ENCODE measurements around the gene GPRC5B.

GPRC5B gene

DNA sequence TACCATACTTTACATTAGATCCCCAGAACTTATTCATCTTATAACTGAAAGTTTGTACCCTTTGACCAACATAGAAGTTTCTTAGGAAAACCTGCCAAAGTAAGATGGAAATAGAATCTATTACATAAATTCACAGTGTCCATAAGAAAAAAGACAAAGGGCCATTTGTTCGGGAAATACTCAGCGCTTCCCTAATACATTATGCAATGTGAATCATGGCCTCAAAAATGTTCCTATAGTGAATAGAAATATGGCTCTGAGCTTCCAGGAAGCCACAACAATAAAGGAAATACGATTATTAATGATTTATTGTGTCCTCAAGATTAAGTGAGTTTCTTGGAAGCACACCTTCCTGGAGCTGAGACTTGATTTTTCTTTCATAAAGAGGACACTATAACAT, 51.5 kb downstream of the GPRC5B start:
- no peak for TF ChIP-seq CTCF (IDR thresholded peaks at IDR 0.05)

DNA sequence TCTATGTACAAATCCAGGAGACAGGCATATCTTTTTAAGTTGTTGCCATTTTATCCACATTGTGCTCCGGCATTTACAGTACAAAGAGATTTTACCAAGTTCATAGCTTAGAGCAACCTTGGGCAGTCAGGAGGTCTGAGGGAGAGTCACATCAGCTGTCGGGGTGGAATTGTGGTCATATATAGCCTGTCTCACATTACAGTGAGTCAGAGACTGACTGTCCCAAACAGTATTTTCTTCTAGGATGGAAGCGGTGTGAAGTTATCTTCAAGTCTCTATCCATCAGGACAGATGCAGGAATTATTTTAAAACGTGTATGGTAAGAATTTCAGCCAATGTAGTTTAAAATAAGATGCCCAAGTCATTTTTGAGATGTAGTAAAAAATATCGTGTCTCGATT, 53.0 kb downstream of the GPRC5B start:
- TF ChIP-seq CTCF (IDR thresholded peaks at IDR 0.05) = no peak

DNA sequence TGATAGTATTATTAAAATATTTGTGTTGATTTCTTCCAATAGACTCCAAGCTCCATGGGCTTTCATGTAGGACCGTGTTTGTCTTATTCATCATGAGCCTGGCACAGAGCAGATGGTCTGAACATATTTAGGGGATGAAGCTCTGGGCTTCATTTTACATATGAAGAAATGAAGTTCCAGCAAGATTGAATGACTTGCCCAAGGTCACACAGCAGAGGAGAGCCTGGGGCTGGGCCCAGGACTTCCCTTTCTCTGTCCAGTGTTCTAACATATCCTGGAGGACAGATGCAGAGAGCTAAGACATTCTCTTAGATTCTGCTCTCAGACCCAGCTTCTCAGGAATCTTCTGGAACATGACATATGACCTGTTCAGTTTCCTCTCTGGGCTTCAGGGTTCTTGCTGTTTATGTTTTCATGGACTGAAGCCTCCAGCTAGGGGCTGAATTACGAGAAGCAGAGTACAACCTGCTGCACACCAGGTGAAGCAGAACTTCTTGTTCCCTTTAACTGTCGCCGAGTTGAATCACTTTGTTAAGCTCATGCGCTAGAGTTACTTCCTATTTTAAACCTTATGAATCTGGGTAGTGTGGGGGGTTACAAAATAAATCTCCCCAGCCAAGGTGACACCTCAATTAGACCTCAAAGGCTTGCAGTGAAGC, 53.6 kb downstream of the GPRC5B start:
- no peak for TF ChIP-seq CTCF (IDR thresholded peaks at IDR 0.05)

DNA sequence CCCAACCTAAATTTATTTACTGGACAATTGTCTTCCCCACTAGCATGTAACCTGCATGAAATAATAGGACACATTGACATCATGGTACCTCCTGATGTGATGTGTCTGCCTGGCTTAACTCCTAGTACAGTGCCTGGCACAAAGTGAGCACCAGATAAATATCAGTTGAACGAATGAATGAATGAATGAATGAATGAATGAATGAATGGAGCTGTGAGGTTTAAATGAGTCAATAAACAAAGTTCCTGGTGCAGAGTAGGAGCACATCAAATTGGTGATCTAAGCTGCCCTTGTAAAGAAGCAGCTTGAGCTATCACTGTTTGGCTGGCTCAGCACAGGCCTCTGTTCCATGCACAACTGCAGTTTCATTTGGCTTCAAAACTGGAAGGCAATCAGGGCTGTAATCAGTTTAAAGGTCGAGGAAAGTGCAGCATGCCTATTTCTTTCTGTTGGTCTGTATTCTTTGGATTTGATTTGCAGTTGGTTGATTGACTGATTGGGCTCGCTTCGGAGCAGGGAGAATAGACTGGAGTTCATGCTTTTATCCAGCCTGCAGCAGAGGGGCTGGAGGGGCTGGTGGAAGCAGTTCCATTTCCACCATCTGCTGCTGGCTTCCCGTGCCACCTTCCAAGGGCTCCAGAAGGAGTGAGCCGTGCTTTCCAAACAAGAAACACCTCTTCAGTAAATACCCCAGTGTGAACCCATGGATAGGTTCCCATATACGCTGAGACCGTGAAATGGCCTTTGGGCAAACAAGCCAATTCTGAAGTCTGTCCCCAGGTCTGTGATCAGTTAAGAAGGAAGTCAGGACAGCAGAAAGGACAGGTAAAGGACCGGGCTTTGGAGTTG, 54.6 kb downstream of the GPRC5B start:
- TF ChIP-seq CTCF (IDR thresholded peaks at IDR 0.05) = no peak

- TF ChIP-seq CTCF (IDR thresholded peaks at IDR 0.05) = no peak
These were observed 60.4 kb downstream of the GPRC5B start for GRCh38 chr16:19824216-19824615.

DNA sequence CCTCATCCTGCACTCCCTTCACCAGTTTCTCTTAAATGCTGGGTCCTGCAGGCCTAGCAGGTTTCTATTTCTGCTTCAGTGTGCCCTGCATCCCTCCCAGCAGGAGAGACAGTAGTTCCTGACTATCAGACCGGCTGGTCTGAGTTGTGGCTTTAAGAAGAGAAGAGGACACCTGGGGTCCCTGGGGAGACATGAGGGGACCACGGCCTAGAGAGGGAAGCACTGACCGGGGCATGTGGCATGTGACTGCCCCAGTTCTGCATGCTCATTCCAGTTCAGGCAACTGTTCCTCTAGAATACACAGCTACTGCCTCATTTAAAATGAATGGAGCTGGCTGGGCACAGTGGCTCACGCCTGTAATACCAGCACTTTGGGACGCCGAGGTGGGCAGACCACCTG, 61.3 kb downstream of the GPRC5B start:
- no peak for TF ChIP-seq CTCF (IDR thresholded peaks at IDR 0.05)

DNA sequence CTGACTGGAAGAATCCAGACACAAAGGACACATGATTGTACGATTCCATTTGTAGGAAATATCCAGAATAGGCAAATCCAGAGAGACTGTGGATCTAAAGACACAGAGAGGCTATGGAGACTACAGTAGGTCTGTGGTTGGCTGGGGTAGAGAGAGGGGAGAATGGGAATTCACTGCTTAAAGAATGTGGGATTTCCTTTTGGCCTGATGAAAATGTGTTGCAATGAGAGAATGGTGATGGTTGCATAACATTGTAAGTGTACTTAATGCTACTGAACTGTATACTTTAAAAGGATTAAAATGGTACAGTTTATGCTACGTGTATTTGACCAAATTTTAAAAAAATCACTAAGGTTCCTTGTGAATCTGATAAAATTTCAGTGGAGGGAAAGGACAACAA, 62.1 kb downstream of the GPRC5B start:
- TF ChIP-seq CTCF (IDR thresholded peaks at IDR 0.05) = no peak

Measured in LNCAP (cell line).